GM21423 (cell line): ENCODE results near the gene CTSS.
A peak's percentile ranks its signal among the peaks of the same experiment; 100 is the strongest.

ENCODE experiments used
- ATAC-seq: cut with Tn5 transposase; IDR thresholded peaks from one replicate; pipeline ENCODE4 v1.9.1; 2021; ENCODE audit warnings: mild to moderate bottlenecking, moderate library complexity; ENCODE audit not compliant: unreplicated experiment

CTSS gene

GRCh38 chr1:150706091-150706490, 59.5 kb downstream of the CTSS start:
- ATAC-seq: no peak

- ATAC-seq: no peak
Observed at GRCh38 chr1:150703427-150703826, 62.2 kb downstream of the CTSS start.

DNA sequence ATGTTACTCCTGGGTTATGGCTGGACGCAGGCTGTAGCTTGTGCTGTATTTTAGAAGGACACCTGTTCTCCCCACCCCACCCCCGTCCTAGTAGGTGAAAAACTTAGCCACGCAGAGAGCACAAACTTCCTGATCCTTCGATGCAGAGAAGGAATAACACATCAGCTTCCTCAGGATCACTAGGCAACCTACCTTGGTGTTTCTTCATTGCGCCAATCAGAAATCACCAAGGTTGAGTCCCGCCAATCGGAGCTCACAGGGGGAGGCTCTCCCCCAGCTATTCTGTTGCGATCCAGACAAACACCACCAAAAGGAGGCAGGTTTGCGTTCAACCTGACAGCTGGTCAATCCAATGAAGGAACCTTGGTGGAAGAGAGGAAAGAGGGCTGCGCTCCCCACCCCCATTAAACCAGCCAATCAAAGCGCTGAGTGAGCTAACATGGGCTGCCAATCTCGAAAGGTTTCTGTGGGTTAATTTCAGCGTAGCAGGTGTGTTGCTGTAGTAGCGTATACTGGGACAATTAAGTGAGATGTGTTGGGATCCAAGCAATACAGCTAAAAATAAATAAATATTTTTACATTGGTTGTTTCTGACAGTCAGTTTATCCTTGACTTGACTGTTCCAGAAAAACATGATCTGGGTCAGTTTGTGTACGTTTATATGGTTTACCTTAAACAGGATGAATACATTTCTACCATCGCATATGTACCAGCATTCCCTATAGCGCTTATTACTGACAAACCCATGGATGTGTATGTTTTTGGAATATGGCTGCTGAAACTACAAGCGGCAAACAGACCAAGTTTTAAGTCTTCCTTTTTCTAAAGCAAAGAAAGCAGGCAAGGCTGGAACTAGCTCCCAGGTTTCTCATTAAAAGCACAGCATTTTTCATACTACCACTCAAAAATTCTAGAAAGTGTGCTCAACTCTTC, 68.3 kb downstream of the CTSS start, which contains the start of gene GOLPH3L:
Gene GOLPH3L (minus strand): TSS at position 160 of the 933 bp plus-strand sequence. CDS start 2,316 bp downstream, outside the sequence.
- peak; percentile 99 for ATAC-seq

- ATAC-seq: no peak
Observed at GRCh38 chr1:150696590-150696989, 69.0 kb downstream of the CTSS start.

DNA sequence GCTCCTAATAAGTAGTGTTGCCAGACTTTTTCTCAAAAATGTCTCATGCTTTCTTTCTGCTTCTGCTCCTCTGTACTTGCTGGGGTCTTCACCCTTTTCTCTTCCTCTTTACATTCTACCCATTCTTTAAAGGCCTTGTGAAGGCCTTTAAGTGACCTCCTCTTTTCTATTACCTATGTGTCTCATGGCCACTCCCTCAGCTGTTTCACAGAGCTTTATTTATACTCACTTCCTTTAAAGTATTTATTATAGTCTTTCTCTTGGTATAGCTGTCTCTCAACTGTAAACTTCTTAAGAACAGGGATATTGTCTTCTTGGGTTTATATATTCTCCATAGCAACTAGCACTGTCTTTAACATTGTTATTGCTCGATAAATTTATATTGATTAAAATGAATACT, 69.4 kb downstream of the CTSS start:
- ATAC-seq: no peak

DNA sequence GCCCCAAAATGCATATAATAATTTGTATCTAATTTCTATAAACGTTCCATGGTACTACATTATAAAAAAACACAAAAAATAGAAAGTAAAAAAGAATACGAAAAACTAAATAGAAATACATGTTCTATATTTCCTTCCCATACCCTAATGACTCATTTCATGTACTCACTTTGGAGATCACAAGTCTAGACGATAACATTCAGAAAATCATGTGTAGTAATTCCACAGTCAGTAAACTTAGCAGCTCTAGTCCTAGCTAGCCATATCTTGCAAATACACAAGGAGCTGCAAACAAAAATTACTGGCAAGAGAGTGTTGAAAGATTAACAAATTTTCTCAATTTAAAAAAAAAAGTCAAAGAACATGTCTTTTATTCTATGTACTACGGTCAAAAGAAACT, 70.0 kb downstream of the CTSS start:
- ATAC-seq: no peak

DNA sequence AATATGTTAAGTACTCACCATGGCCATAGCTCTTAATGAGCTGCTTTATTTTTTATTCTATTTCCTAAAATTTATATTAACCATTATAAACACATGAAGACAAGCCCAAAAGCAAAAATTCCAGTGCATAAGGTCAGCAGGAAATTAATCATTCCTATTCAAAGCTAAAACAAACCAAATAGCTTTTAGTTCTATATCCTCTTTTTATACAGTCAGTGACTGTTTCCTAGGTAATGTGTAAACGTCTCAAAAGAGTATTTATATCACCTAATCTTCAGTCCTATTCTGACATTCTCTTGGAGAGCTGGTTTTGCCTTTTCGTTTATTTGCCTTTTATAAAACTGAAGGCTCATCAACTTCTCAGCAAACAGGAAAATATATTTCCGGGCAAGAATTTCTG, 72.9 kb downstream of the CTSS start:
- no peak for ATAC-seq

- ATAC-seq: no peak
Observed at GRCh38 chr1:150688763-150689162, 76.8 kb downstream of the CTSS start.

DNA sequence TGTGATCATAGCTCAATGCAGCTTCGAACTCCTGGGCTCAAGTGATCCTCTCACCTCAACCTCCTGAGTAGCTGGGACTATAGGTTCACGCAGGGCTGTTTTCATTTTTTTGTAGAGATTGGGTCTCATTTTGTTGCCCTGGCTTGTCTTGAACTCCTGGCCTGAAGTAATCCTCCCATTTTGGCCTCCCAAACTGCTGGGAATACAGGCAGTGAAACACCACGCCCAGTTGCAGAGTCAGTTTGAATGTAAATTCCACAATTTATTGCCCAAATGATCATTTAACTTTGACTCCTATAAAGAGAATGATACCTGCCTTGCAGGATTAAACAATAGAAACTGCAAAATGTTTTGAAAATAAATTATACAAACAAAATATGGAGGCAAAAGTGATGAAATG, 79.3 kb downstream of the CTSS start:
- ATAC-seq: no peak

DNA sequence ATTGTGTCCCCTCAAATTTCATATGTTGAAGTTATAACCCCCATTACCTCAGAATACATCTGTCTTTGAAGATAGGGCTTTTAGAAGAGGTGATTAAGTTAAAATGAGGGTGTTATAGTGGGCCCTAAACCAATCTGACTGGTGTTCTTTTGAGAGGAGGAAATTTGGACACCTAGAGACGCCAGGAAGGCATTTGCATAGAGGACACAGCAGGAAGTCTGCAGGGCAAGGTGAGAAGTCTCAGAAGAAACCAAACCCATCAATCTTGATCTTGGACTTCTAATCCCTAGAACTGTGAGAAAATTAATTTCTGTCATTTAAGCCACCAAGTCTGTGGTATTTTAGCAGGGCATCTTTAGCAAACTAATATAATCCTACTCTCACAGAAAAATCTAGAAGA, 81.7 kb downstream of the CTSS start:
- ATAC-seq: no peak
